RWPE2 (cell line): Measurements from ENCODE around the gene RAP1GAP2.
"Not testable (repeated sequence)": the region's sequence is repeated elsewhere in the genome, so short reads cannot be mapped to it uniquely, and the experiment has no call there.

Experiments used
- ATAC-seq: fragments of 200-7000 bp; cut with Tn5 transposase; 3 replicates; pipeline ENCODE4 v1.9.1; 2021; ENCODE audit warnings: low read depth
- DNase-seq: peaks from one replicate; pipeline ENCODE4 v3.0.0-alpha.2; 2020; ENCODE audit warnings: low spot score
- H3K27ac ChIP-seq: fragments of 450-650 bp; 2 replicates; pipeline ENCODE4 v1.5.1; 2017; ENCODE audit warnings: mild to moderate bottlenecking; ENCODE audit not compliant: poor library complexity, severe bottlenecking
- H3K27me3 ChIP-seq: fragments of 250-450 bp; sonication (Bioruptor Pico); 2 replicates; pipeline ENCODE4 v1.5.1; 2021; ENCODE audit warnings: mild to moderate bottlenecking, moderate library complexity; ENCODE audit not compliant: insufficient read depth, poor library complexity, severe bottlenecking
- H3K36me3 ChIP-seq: fragments of 250-450 bp; sonication (Bioruptor Pico); 2 replicates; pipeline ENCODE4 v1.5.1; 2020; ENCODE audit warnings: low read depth, mild to moderate bottlenecking, moderate library complexity
- H3K4me1 ChIP-seq: fragments of 250-450 bp; sonication (Bioruptor Pico); 2 replicates; pipeline ENCODE4 v1.5.1; 2021; ENCODE audit warnings: mild to moderate bottlenecking, moderate library complexity; ENCODE audit not compliant: insufficient read depth, poor library complexity, severe bottlenecking
- H3K4me3 ChIP-seq: fragments of 250-450 bp; sonication (Bioruptor Pico); 2 replicates; pipeline ENCODE4 v1.5.1; 2021; ENCODE audit warnings: mild to moderate bottlenecking, moderate library complexity; ENCODE audit not compliant: severe bottlenecking
- H3K9me3 ChIP-seq: fragments of 250-450 bp; sonication (Bioruptor Pico); 2 replicates; pipeline ENCODE4 v1.5.1; 2021; ENCODE audit warnings: mild to moderate bottlenecking, moderate library complexity; ENCODE audit not compliant: severe bottlenecking
- CTCF ChIP-seq: fragments of 450-650 bp; IDR thresholded peaks from one replicate; pipeline ENCODE4 v1.5.1; 2017; ENCODE audit warnings: mild to moderate bottlenecking, moderate library complexity; ENCODE audit not compliant: poor library complexity, severe bottlenecking

The RAP1GAP2 gene

GRCh38 chr17:2780931-2781454 is 15.2 kb upstream of the RAP1GAP2 start:
- DNase-seq (no peak), ATAC-seq (no peak)
- no peaks in the 10 kb centered on the region for H3K9me3 ChIP-seq
- TF ChIP-seq CTCF, result no peak
- H3K4me3 ChIP-seq, result no peak overlapping the region
- H3K27me3 ChIP-seq, result peaks cover 10% of the 10 kb centered on the region
- H3K27ac ChIP-seq, result no peak overlapping the region
- no peaks in the 10 kb centered on the region for H3K4me1 ChIP-seq
- no peaks in the 10 kb centered on the region for H3K36me3 ChIP-seq

GRCh38 chr17:2781598-2781997 is 14.6 kb upstream of the RAP1GAP2 start:
- DNase-seq, ATAC-seq: not testable (repeated sequence)

GRCh38 chr17:2782055-2782454 is 14.2 kb upstream of the RAP1GAP2 start:
- DNase-seq, result no peak
- Histone ChIP-seq H3K9me3 (no peaks in the 10 kb centered on the region), H3K4me3 (no peak overlapping the region), H3K36me3 (no peaks in the 10 kb centered on the region), H3K4me1 (no peaks in the 10 kb centered on the region), H3K27ac (no peak overlapping the region), H3K27me3 (peaks cover 4% of the 10 kb centered on the region)
- TF ChIP-seq CTCF, result no peak
- peak; percentile 52 for ATAC-seq

More at GRCh38 chr17:2781598-2781997, 14.6 kb upstream of the RAP1GAP2 start:
- not testable (repeated sequence) for H3K4me1 ChIP-seq, H3K27me3 ChIP-seq, H3K4me3 ChIP-seq, H3K36me3 ChIP-seq, H3K27ac ChIP-seq, H3K9me3 ChIP-seq

- Histone ChIP-seq H3K27ac (no peak overlapping the region), H3K36me3 (no peaks in the 10 kb centered on the region), H3K9me3 (no peaks in the 10 kb centered on the region), H3K4me1 (no peaks in the 10 kb centered on the region), H3K27me3 (no peaks in the 10 kb centered on the region), H3K4me3 (no peak overlapping the region)
- DNase-seq (no peak), ATAC-seq (no peak)
- no peak for TF ChIP-seq CTCF
These were observed 12.8 kb upstream of the RAP1GAP2 start for GRCh38 chr17:2783310-2784030.

GRCh38 chr17:2784864-2785263 is 11.4 kb upstream of the RAP1GAP2 start:
- ATAC-seq (no peak), DNase-seq (no peak)
- Histone ChIP-seq H3K4me1 (no peaks in the 10 kb centered on the region), H3K27me3 (no peaks in the 10 kb centered on the region), H3K4me3 (no peak overlapping the region), H3K36me3 (no peaks in the 10 kb centered on the region), H3K27ac (no peak overlapping the region), H3K9me3 (no peaks in the 10 kb centered on the region)
- no peak for TF ChIP-seq CTCF

- DNase-seq, H3K27ac ChIP-seq, H3K4me1 ChIP-seq, H3K9me3 ChIP-seq, H3K27me3 ChIP-seq, H3K36me3 ChIP-seq, ATAC-seq, H3K4me3 ChIP-seq: not testable (repeated sequence)
These were observed 10.9 kb upstream of the RAP1GAP2 start for GRCh38 chr17:2785376-2785775.
